Loucy (cell line): ENCODE data around the gene LINS1.

Experiments
- H2AFZ ChIP-seq: fragments of 200-600 bp; sonication (generic); 2 replicates; pipeline ENCODE4 v1.6.0; 2016; ENCODE audit warnings: antibody characterized with exemption, mild to moderate bottlenecking, low read length, moderate library complexity
- H3F3A ChIP-seq: fragments of 200-600 bp; 2 replicates; pipeline ENCODE4 v1.6.0; 2016; ENCODE audit warnings: antibody characterized with exemption, low read depth, mild to moderate bottlenecking
- H3K27me3 ChIP-seq: fragments of 200-600 bp; sonication (generic); 2 replicates; pipeline ENCODE4 v1.6.1; 2014; ENCODE audit warnings: low read length, mild to moderate bottlenecking; ENCODE audit not compliant: insufficient read depth, poor library complexity, severe bottlenecking
- H3K36me3 ChIP-seq: fragments of 200-600 bp; sonication (generic); 2 replicates; pipeline ENCODE4 v1.6.1; 2016; ENCODE audit warnings: low read length; ENCODE audit not compliant: insufficient read depth
- H3K4me1 ChIP-seq: fragments of 200-600 bp; sonication (generic); 2 replicates; pipeline ENCODE4 v1.5.1; 2014; ENCODE audit warnings: low read length, mild to moderate bottlenecking; ENCODE audit not compliant: insufficient read depth, poor library complexity, severe bottlenecking
- H3K4me2 ChIP-seq: fragments of 200-600 bp; sonication (generic); 2 replicates; pipeline ENCODE4 v1.6.0; 2014; ENCODE audit warnings: antibody characterized with exemption, low read length, low read depth, mild to moderate bottlenecking; ENCODE audit not compliant: poor library complexity, severe bottlenecking
- H3K4me3 ChIP-seq: fragments of 200-600 bp; sonication (generic); 2 replicates; pipeline ENCODE4 v1.5.1; 2014; ENCODE audit warnings: low read length, mild to moderate bottlenecking, mixed read lengths; ENCODE audit not compliant: poor library complexity, severe bottlenecking
- H3K79me2 ChIP-seq: fragments of 200-600 bp; sonication (generic); 2 replicates; pipeline ENCODE4 v1.6.1; 2014; ENCODE audit warnings: low read length; ENCODE audit not compliant: insufficient read depth
- H3K9ac ChIP-seq: fragments of 200-600 bp; sonication (generic); 2 replicates; pipeline ENCODE4 v1.6.0; 2014; ENCODE audit warnings: mild to moderate bottlenecking, low read depth, low read length, moderate library complexity; ENCODE audit not compliant: poor library complexity, severe bottlenecking
- H3K9me2 ChIP-seq: fragments of 200-600 bp; sonication (generic); replicated peaks from 2 replicates; pipeline ENCODE4 v1.6.1; 2016; ENCODE audit warnings: low read depth, low read length, mixed read lengths
- H3K9me3 ChIP-seq: fragments of 200-600 bp; sonication (generic); 2 replicates; pipeline ENCODE4 v1.6.1; 2014; ENCODE audit warnings: mild to moderate bottlenecking, antibody characterized with exemption, low read length, low read depth; ENCODE audit not compliant: insufficient read depth
- H4K20me1 ChIP-seq: fragments of 200-600 bp; sonication (generic); 2 replicates; pipeline ENCODE4 v1.6.0; 2014; ENCODE audit warnings: antibody characterized with exemption, low read length, mild to moderate bottlenecking; ENCODE audit not compliant: insufficient read depth, poor library complexity, severe bottlenecking
- CTCF ChIP-seq: fragments of 200-600 bp; sonication (generic); conservative IDR thresholded peaks from 2 replicates; pipeline ENCODE4 v1.5.1; 2014; ENCODE audit warnings: mild to moderate bottlenecking, antibody characterized with exemption, low read length
- EZH2phosphoT487 ChIP-seq: fragments of 200-600 bp; IDR thresholded peaks from 2 replicates; pipeline ENCODE4 v1.6.1; 2018; ENCODE audit warnings: antibody characterized with exemption, mild to moderate bottlenecking, moderate library complexity, borderline replicate concordance

The LINS1 gene

GRCh38 chr15:100615801-100616200, 13.8 kb upstream of the LINS1 start:
- no peak for TF ChIP-seq EZH2phosphoT487
- no peak for TF ChIP-seq CTCF
- no peaks in the 10 kb centered on the region for H3K9me2 ChIP-seq
- no peaks in the 10 kb centered on the region for H3K79me2 ChIP-seq
- H3K27me3 ChIP-seq, result no peaks in the 10 kb centered on the region
- no peak overlapping the region for H3K4me3 ChIP-seq
- no peaks in the 10 kb centered on the region for H4K20me1 ChIP-seq
- H3F3A ChIP-seq, result no peaks in the 10 kb centered on the region
- H3K4me2 ChIP-seq, result no peak overlapping the region
- H3K36me3 ChIP-seq, result peaks cover 39% of the 10 kb centered on the region; the same call in 1 of the 2 replicates
- H2AFZ ChIP-seq, result no peak overlapping the region
- H3K9ac ChIP-seq, result no peak overlapping the region
- no peaks in the 10 kb centered on the region for H3K4me1 ChIP-seq
- H3K9me3 ChIP-seq, result no peaks in the 10 kb centered on the region

- no peaks in the 10 kb centered on the region for H3K9me3 ChIP-seq
- no peaks in the 10 kb centered on the region for H3K27me3 ChIP-seq
- no peak overlapping the region for H3K4me3 ChIP-seq
- no peaks in the 10 kb centered on the region for H3K79me2 ChIP-seq
- no peaks in the 10 kb centered on the region for H3K9me2 ChIP-seq
- TF ChIP-seq EZH2phosphoT487, result no peak
- TF ChIP-seq CTCF, result no peak
- H3K36me3 ChIP-seq, result peaks cover 38% of the 10 kb centered on the region; the same call in 1 of the 2 replicates
- H3F3A ChIP-seq, result no peaks in the 10 kb centered on the region
- H3K4me1 ChIP-seq, result no peaks in the 10 kb centered on the region
- H3K9ac ChIP-seq, result no peak overlapping the region
- H2AFZ ChIP-seq, result no peak overlapping the region
- H3K4me2 ChIP-seq, result no peak overlapping the region
- no peaks in the 10 kb centered on the region for H4K20me1 ChIP-seq
Measured at GRCh38 chr15:100614918-100615317, 12.9 kb upstream of the LINS1 start.

- Histone ChIP-seq H3K9me2 (no peaks in the 10 kb centered on the region), H3K27me3 (no peaks in the 10 kb centered on the region), H3K4me2 (no peak overlapping the region), H3K9me3 (no peaks in the 10 kb centered on the region), H4K20me1 (no peaks in the 10 kb centered on the region), H3K36me3 (peaks cover 42% of the 10 kb centered on the region; the same call in 1 of the 2 replicates), H3K4me1 (no peaks in the 10 kb centered on the region), H2AFZ (no peak overlapping the region), H3K4me3 (no peak overlapping the region), H3K79me2 (no peaks in the 10 kb centered on the region; the same call in 1 of the 2 replicates), H3K9ac (no peak overlapping the region), H3F3A (no peaks in the 10 kb centered on the region)
- no peak for TF ChIP-seq EZH2phosphoT487
- no peak for TF ChIP-seq CTCF
Measured at GRCh38 chr15:100614336-100614735, 12.4 kb upstream of the LINS1 start.
